GM21529 (cell line): ENCODE measurements around the gene NDUFAF4.

Experiments used
- ATAC-seq: cut with Tn5 transposase; IDR thresholded peaks from one replicate; pipeline ENCODE4 v1.9.1; 2021; ENCODE audit not compliant: unreplicated experiment

The NDUFAF4 gene

DNA sequence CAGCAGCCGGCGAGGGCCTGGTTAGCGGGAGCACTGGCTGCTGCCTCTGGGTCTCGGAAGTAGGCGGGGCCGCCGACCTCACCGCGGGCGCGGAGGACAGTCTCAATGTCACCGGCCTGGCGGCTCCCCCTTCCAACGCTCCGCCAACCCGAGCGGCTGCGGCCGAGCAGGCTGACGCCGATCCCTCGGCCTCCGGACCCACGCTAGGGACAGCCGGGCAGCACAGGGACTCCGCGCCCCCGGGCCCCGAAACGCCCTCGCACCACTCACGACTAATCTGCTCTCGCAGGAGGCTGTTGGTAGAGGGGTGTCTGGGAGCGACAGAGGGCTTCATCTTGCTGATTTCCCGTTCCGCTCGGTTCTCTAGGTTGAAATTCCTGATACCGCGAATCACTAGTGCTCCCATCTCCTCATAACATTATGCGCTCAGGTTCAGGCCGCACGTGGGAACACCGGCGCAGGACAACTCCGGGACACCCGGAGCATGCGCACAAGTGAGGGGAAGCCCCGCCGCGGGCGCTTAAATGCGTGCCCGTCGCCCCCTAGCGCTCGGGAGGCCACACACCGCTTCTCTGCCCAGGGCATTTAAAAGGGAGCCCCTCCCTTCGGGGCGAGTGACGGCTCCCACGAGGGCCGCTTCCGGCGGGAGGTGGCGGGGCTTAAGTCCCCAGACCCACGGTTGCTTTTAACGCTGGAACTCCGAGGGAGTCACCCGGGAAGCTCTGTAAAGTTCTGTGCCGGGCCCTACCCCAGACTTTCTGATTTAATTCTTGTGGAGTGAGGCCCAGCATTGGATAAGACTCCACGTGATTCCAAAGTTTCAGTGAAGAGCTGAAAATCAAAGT lies at the start of gene NDUFAF4:
Gene NDUFAF4, minus strand, starts transcription at position 496 of the 845 bp plus-strand sequence. Its CDS starts 90 bp downstream, at position 406.
- peak; percentile 87 for ATAC-seq

DNA sequence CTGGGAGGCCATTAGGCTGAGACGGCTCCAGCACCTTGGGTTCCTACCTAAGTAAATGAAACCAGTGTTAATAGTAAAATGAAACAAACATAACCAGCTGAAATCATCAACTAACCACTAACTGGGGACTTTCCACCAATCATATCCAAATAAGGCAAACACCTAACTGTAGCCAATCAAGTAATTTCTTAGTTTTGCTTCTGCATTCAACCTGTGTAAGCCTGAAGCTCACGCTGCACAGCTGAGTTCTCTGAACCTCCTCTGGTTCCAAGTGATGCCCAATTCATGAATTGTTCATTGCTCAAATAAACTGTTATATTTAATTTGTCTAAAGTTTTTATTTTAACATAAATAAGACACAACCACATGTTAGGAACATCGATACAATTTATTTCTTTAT lies 49.4 kb upstream of the NDUFAF4 start:
- ATAC-seq = peak; percentile 96

DNA sequence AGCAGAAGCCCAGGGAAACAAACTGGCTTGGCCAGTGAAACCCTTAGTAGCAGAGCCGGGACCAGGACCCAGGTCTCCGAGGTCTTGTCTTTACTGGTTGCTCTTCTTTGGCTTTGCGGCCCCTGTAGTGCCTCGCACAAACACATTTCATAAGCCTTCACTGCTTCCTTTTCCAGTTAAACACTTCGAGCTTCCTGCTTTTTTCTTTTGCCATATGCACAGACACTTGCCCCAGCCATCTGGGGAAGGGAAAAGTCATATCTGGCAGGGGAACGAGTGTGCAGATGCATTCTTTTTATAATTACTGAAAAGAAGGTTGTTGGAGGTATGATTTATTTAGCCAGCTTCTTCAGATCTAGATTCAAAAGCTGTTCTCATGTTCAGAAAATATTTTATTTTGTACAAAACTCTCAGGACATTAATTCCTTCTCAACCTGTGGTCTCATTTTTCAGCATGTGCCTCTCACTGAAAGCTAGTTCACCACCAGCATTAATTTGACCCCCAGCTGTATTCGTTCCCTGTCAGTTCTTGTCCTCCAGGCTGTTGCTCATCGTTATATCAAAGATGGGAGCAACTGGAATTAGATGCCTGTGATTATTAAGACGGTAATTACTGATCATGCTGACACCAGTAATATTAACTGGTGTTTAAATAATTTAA lies 46.0 kb upstream of the NDUFAF4 start:
- ATAC-seq = no peak

DNA sequence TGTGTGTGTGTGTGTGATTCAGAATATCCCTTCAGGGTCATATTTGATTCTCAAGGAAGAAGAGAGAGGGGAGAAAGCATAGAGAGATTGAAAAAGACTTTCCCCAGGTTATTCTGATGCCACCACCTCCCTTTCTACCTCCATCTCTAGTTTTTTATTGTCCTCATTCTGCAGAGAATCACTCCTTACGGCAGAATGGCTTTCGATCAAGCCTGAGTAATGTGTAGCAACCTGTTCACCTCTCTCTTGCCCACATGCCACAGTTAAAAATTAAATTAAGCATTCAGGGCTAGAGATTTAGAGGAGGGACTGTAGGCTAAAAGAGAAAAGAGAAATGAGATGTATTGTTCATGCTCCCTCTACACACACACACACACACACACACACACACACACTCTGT lies 45.0 kb upstream of the NDUFAF4 start:
- no peak for ATAC-seq

DNA sequence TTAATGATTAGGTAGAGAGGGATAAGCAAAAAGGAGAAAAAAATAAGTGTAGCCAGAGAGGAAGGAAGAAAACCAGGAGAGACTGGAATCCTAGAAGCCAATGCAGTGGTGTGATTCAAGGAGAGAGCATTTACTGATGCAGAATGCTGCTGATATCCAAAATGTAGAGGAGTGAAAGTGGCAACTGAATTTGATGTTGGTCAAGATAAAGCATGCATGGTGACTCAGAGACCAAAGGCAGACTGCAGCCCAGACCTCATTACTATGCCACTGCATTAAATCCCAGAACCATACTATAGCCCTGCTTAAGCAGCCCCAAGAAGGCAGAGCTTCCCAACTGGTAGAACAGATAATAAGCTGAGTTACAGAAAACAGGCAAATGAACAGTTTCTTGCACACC lies 42.6 kb upstream of the NDUFAF4 start:
- no peak for ATAC-seq

DNA sequence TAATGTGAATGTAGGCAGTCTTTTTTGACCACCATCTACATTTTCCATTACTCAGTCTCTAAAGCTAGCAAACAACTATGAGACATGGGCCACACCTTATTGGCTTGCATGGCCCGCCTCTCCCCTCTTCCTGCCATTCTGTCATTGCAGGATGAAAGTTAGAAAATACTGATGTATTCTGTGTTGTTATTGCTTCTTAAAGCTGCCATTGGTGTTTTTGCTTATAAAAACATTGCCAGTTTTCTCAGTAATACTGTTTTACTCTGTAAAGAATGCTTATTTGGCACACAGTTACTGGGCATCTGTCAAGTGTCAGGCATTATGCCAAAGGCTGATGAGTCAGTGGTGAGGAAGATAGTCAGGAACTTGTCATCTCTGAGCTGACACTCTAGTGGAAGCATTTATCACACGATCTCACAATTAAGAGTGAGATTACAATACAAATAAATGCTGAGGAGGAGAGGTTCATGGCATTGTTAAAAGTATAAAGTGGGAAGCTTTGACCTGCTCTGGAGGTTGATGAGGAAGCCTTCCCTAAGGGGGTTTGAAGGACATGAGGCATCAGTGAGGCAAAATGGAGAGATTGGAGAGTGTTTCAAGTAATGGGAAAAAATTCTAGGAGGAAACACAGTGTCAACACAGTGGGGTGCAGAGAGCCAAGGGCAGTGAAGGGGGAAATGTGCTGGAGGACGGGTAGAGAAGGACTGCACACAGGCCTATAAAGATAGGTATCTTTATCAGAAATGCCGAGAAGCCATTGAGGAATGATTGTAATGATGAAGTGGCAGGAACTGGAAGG lies 41.5 kb upstream of the NDUFAF4 start:
- ATAC-seq = no peak

DNA sequence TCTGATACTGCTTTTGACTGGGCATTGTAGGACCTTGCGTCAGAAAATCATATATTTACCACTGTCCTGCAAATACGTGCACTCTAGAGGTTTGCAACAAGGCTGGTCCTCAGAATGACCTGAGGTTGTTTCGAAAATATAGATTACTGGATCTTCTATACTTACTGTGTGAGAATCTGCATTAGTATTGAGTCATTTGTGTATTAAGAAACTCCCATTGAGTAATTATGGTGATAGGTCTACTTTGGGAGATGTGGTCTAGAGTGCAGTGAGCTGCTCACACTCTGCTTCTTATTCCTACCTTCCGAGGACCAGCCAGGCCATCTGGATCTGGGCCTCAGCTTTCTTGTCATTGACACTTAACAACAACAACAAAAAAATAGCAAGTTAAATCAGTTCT lies 36.4 kb upstream of the NDUFAF4 start:
- no peak for ATAC-seq

DNA sequence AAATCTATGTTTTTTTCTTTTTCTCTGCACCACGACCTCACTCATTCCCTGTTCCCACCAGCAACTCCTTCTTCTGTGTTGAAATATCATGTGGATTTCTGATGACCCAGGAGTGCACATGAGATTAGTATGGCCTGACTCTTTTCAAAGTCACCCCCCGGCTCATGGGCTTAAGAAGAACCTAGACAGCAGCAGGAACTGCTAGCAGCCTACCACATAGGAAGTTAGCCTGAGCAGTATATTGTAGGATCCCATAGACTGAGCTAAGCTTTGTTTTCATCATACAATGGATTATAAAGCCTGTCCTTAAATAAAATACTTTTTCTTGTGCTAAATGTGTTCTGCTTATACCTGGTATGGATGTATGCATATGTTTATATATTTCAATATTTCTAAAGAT lies 33.5 kb upstream of the NDUFAF4 start:
- no peak for ATAC-seq

DNA sequence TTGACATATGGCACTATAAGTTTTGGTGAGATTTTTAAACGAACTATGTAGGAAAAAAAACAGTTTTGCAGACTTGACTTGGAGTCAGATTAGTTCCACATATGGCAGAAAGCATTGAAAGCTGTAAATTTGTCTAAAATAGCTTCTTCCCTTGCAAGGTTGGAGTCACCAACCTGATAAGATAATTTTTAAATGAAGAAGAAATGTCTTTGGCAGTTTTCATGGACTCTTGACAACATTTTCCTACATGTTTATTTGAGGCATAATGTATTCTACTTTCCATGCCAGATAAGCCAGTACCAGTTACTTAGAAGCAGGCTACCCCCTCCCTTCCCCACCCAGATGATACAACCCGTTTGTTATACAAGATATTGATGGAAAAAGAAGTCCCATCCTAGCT lies 32.0 kb upstream of the NDUFAF4 start:
- ATAC-seq = no peak

DNA sequence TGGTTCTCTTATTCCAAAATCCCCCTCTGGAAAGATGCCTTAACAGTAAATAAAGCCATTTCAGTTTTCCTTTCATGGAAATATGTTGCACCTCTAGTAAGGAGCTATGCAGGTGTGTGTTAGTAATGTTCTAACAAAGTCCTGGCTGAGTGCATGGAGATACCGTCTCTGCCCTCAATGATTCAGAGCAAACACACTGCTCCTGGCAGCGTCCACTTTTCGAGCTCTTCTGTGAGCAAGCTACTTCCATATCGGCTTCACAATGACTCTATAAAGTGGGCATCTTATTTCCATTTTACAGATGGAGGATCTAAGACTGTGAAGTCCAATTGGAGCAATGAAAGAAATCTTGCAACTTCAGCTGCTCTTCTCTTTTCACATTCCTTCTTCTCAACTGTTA lies 30.0 kb upstream of the NDUFAF4 start:
- no peak for ATAC-seq

DNA sequence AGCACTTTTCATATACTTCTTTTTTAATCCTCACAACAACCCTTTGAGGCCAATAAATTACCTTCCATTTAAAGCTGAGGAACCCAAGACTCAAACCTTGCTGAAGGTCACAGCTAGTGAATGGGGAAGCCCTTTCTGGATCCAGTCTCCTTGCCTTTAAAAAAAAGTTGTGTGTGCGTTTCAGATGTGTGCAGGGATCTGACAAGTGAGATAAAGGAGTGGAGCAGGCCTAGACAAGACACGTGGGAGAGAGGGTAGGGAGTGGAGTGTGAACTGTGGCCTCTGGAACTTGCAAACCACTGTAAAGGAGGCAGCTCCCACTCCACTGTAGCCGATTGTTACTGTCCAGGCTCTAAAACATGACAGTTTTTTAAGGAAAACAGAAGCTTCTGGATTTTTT lies 28.7 kb upstream of the NDUFAF4 start:
- ATAC-seq = no peak

DNA sequence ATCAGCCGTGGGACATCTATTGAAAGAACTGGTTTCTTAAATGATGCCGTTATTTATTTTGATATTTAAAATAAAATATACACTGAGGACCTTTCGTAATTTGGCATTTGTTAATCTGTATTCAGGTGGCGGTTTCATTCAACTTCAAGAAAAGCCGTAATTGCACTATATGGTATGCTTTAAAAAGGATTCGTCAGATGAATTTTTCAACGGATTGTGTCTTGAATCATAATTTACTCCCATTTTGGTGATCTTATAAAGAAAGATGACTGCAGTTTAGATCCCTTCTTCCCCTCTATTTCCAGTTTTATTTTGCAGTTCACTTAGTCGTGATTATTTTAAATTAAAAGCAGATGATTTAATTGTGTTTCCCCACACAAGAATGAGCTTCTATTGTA lies 27.6 kb upstream of the NDUFAF4 start:
- ATAC-seq = no peak

DNA sequence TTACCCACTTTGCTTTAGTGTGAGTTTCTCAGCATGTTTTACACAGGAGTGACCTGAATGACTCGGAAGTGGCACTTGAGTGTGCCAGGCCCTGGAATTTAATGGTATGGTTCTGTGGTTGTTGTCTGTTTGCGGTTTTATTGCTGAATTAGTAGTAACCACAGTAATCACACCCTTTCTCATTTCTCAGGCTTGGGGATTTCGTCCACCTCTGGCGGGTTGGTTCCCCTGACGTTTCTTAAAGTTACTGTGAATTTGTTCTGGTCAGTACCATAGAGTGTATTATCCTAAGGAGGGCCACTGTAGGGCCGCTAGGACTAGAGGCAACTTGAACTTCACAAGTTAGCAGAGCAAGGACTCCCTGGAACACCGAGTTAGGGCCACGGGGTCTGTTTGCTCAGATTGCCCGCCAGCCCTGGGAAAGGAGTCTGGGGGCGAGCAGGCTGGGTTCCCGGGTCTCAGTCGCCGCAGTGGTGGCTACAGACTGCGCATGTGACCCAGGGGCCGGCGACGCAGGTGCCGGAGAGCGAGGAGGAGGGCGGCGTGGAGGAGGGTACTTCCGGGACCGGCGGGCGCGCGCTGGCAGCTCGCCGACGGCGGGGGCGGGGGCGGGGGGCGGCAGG lies 26.3 kb upstream of the NDUFAF4 start:
- peak; percentile 83 for ATAC-seq

DNA sequence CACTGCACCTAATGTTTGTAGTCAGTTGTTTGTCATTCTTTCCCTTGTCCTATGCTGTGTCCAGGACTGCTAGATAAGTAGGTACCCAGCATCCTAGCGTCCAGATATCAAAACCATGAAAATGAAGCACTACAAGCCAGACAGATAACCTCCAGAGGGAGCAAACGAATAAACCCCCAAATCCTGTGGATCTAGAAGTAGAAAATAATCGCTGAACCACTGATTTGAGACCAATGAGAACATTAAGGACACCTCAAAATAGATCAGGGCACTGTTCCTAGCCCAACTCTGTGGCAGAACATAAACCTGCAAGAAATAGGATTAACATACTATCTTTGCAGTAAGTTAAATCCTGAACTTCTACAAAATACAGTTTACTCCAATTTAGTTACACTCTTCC lies 25.7 kb upstream of the NDUFAF4 start:
- ATAC-seq = no peak

DNA sequence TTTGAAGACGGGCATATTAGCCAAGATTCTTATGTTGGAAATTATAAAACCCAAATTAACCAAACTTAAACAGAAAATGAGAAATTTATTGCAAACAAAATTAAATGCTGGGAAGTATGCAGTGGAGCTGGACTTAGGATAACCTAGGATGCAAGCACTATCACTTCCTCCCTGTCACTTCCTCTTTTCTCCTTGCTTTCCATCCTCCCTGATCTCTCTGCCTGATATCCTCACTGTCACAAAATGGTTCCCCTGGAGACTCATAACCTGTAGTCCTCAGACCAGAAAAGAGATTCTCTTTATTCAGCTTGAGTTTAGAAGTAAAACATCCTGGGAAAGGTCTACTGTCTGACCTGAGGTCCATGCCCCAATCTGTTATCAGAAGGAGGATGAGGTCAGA lies 19.4 kb upstream of the NDUFAF4 start:
- ATAC-seq = no peak

DNA sequence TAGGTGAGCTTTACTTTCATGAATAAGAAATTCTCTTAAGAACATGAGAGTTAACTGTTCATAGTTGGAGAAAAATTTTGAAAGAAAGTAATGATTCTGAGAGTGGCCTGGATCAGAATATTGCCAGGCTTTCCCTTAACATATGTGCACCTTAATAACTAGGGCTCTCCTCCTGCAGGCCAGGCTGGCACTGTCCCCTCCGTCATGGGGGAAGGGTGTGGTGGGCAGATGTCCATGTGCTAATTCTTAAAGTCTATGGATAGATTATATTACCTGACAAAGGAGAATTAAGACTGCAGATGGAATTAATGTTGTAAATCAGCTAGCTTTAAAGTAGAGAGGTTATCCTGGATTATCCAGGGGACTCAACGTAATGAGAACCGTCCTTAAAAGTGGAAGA lies 15.9 kb upstream of the NDUFAF4 start:
- no peak for ATAC-seq

DNA sequence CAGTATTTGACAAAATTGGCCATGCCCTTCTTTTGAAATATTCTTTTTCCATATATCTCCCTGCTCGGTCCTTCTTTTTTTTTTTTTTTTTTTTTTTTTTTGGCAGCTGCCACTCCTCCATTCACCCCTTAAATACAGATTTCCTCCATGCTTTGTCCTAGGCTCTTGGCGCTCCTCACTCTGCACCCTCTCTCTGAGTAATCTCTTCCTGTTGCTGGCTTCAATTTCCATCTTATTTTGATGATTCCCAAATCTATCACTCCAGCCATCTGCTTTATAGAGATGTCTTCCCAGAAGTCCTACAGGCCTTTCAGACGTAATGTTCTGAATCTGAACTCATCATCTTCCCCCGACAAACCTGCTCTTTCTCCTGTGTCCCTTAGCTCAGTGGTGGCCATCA lies 14.1 kb upstream of the NDUFAF4 start:
- no peak for ATAC-seq

DNA sequence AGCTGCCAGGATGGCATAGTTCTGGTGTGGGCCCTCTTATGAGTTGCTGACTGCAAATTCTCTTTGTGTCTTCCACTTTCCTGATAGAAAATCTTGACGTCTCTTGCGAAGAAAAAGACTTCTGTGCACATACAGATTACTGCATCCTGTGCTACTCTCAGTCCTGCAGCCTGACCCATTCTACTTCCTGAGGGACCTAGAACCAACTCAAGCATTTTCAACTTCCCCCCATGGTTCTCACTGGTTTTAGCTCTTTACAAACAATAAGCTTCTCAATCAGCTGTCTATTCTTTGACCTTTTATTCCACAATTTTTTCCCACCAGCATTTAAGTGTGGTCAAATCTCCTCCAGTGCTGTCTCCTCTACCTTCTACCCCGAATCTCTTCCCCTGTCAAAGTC lies 13.5 kb upstream of the NDUFAF4 start:
- ATAC-seq = no peak

DNA sequence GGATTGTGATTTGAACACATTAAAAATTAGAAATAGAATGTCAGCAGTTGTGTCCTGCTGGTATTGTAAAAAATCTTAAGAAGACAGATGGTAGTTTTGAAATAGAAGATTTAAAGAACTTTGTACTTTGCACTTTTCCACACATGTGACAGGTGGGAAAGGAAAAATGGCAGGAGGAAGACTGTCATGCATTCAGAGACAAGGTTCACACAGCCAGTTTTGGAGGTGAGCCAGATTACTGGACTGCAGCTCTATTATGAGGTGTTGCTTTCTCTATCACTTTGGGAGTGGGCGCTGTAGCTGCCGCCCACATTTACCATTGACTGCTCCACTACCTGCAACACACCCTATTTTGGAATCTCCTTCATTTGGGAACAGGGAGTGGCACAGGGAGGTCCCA lies 12.1 kb upstream of the NDUFAF4 start:
- no peak for ATAC-seq

DNA sequence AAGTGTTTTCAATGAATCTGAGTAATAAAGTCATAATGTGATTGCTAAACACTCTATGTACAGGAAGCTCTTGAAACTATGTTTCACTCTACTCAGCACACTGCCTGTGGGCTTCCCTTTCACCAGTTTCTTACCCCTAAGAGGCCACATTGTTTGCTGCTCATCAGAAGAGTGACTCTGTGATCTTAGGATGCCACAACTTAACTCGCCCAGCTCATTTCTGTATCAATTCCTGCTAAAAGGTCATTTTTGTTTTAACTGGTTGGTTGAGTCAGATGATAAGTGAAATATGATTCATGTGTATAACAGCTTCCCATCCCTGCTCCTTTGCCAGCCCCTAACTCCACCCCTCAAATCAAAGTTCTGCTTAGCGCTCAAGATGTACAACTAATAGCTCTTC lies 9.8 kb upstream of the NDUFAF4 start:
- ATAC-seq = peak; percentile 94

DNA sequence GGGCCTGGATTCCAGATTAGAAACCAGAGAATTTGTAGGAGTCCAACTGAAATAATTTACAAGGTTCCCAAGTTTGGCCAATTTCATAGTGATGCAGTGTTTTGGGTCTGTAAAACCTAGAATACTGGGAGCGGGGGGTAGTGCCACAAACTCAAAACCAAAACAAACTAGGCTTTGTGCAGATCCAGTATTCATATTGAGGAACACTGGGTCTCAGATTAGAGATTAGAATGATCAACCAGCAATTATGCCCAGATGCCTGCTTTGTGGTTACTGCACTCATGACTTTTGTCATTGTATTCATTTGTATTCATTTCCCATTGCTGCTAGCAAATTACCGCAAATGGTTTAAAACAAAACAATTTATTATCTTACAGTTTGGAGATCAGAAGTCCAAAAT lies 3.2 kb upstream of the NDUFAF4 start:
- no peak for ATAC-seq
